ENCODE results near the gene ZNF148.

DNA sequence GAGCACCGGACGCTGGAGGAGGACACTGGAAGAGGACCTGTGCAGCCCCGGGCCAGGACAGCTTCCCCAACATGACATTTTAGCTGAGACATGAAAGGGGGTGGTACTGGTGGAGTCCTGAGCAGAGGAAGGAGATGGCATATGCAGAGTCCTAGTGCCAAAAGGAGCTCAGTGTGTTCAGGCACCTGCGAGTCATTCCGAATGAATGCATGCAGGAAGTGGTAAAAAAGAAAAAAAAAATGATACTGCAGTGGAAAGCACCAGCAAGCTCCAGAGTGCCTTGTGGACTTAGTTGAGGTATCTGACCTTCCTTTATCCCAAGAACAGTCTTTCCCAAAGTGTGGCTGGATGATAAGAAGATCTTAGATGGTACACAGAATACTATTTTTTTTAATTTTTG lies 6.6 kb upstream of the ZNF148 start:
- TF ChIP-seq, protein P1, sequence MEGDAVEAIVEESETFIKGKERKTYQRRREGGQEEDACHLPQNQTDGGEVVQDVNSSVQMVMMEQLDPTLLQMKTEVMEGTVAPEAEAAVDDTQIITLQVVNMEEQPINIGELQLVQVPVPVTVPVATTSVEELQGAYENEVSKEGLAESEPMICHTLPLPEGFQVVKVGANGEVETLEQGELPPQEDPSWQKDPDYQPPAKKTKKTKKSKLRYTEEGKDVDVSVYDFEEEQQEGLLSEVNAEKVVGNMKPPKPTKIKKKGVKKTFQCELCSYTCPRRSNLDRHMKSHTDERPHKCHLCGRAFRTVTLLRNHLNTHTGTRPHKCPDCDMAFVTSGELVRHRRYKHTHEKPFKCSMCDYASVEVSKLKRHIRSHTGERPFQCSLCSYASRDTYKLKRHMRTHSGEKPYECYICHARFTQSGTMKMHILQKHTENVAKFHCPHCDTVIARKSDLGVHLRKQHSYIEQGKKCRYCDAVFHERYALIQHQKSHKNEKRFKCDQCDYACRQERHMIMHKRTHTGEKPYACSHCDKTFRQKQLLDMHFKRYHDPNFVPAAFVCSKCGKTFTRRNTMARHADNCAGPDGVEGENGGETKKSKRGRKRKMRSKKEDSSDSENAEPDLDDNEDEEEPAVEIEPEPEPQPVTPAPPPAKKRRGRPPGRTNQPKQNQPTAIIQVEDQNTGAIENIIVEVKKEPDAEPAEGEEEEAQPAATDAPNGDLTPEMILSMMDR (IDR thresholded peaks at IDR 0.05), result no peak
- TF ChIP-seq POLR2A (IDR thresholded peaks at IDR 0.05), result no peak
- TF ChIP-seq POLR2AphosphoS5 (IDR thresholded peaks at IDR 0.05; ENCODE audit: insufficient read depth in 1 of 2, low read depth in 1 of 2), result no peak
